Endothelial cell of umbilical vein (primary cell): Measurements from ENCODE around the gene ZSCAN2.

Experiments
- MYC ChIP-seq: IDR thresholded peaks from one replicate; pipeline ENCODE4 v1.6.1; 2011; ENCODE audit warnings: mild to moderate bottlenecking, low read depth, low read length
- POLR2A ChIP-seq: IDR thresholded peaks from 2 replicates; pipeline ENCODE4 v1.6.1; 2012; ENCODE audit warnings: low read depth, mild to moderate bottlenecking, control low read depth, low read length

DNA sequence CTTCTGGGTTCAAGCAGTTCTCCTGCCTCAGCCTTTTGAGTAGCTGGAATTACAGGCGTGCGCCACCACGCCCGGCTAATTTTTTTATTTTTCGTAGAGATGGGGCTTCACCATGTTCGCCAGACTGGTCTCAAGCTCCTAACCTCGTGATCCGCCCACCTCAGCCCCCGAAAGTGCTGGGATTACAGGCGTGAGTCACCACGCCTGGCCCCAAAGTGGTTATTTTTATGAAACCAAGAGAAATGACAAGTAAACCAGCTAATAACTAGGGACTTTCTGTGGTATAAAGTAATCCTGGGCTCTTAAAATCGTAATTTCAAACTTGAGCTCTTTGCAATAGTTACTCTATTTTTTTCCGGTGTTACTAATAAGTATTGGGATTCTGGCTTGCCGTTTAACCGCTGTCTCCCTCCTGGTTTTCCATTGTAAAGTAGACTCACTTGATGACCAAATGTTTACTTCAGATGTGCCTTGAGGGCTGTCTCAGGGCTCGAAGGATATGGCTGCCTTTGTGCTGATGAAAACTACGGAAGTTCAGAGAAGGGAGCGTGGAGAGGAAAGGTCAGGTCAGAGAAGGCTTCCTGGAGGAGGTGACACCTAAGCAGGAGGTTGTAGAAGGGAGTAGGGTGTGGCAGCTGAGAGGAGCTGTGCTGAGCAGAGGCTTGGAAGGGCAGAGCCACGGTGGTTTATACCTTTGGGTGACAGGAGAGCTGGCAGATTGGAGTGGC, 4.2 kb downstream of the ZSCAN2 start:
- no peak for TF ChIP-seq MYC
- TF ChIP-seq POLR2A, result no peak
